ENCODE results near the gene UNC119.
"Not testable (repeated sequence)": the region's sequence is repeated elsewhere in the genome, so short reads cannot be mapped to it uniquely, and the experiment has no call there.

Gene UNC119

DNA sequence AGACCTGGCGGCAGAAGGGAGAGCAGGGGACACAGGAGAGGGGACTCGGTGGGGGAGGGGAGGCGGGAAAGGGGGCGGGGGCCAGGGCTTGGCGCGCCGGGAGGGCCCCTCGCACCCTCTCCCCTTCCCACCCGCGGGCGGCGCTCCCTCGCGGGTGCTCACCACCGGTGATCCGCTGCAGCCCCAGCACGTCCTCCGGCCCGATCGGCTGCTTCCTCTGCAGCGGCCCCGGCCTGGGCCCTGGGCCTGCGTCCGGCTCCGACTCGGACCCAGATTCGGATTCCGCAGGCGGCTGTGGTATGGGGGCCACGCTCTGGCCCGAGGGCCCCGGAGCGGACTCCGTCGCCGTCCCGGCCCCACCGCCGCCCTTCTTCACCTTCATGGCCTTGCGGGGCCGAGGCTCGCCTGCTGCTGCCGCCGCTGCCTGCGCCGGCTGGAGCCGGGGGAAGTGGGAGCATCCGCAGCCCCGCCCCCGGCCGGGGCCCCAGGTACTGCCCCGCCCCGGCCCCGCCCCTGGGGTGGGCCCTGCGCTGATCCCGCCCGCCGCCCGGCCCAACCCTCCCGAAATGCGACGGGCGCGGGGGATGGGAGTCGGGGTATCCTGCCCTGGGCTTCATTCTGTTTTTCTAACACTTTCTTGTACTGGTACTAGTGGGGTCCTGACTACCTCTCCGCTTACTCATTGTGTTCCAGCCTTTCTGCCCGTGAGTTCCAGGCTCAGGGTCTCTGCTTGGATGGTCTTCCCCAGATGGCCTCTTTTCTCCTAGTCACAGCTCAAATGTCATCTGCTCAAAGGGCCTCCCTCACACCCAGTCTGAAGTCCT lies at the start of gene UNC119:
UNC119 (minus strand) TSS at position 449 of the 824 bp plus-strand sequence; CDS start at position 382, 67 bp downstream.
- peak; percentile 79 for DNase-seq (ENCODE audit: low read depth)

GRCh38 chr17:28599311-28600184 lies 47.1 kb upstream of the UNC119 start:
- DNase-seq (ENCODE audit: low read depth), result peak; percentile 97

GRCh38 chr17:28598799-28599310 lies 46.4 kb upstream of the UNC119 start, which contains the start of gene SPAG5:
TSS of gene SPAG5 (minus strand) at chr17:28599025. CDS start at chr17:28598946, 79 bp downstream.
- DNase-seq (ENCODE audit: low read depth), result peak; percentile 95

GRCh38 chr17:28598389-28598788 lies 46.0 kb upstream of the UNC119 start:
- no peak for DNase-seq (ENCODE audit: low read depth)

GRCh38 chr17:28597606-28598383 lies 45.4 kb upstream of the UNC119 start:
- DNase-seq (ENCODE audit: low read depth), result no peak

DNA sequence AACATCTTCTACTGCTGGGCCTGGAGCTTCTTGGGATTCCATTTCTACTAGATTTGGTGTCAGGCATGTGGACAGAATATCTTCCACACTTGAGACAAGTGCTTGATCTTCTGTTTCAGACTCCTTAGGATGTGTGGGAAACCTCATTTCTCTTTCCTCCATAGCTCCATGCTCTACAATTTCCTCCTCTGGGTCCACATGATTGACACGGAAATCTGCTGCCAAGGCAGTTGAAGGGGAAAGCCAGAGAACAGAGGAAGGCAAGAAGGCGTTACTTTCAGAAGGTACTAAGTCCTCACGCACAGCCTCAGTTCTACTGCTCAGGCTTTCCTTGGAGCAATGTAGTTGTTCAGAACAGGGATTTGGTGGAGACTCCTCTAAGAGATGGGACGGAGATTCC lies 39.8 kb upstream of the UNC119 start:
- DNase-seq (ENCODE audit: low read depth), result no peak

DNA sequence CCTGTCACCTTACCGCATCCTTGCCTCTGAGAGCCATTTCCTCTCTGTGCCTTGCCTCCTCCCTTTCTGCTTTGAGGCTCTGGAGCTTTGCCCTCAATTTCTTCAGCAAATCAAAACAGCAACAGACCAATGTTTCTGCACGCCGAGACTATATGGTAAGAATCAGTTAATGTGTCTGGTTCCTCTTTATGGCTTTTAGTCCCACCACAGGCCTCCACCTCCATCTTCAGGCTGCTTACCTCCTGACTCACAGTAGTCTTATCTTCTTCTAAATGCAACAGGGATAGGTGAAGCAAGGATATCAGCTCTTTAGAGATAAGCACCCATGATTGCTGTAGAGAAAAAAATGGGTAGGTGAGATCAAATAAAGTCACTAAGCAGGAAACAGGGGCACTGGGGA lies 33.4 kb upstream of the UNC119 start:
- no peak for DNase-seq (ENCODE audit: low read depth)

DNA sequence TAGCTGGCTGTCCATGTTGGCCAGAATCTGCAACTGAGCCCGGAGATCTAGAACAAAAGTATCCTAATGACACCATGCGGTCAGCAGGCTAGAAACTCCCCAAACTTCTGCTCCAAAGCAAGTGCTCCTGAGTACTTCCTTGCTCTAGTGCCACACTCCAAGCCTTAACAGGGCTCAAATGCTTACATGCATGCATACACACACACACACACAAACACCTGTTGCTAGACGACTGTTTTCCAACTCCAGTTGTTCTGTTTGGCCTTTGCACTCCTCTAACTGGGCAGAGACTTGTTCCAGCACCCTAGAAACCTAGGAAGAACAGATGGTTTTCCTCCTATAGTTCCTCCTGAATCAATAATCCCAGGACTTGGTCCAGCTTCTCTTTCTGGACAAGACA lies 32.0 kb upstream of the UNC119 start:
- no peak for DNase-seq (ENCODE audit: low read depth)

DNA sequence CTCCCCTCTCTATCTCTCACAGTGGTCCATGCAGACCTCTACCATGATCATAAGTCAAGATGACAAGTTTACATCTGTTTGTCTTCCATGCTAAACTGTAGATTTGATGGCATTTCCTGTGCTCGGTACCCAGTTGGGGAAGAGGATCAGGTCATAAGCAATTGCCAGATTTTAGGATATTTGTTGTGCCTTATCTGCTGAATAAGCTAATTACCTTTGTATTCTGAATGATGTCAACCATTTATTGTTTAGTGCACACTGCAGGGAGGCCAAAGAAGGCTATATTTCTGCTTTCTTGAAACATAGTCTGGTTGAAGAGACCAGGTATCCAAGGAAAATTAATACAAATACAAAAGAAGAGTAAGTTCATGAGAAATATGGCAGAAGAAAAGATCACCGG lies 30.1 kb upstream of the UNC119 start:
- DNase-seq (ENCODE audit: low read depth), result no peak

GRCh38 chr17:28580959-28581358 lies 28.5 kb upstream of the UNC119 start:
- DNase-seq (ENCODE audit: low read depth), result no peak

- DNase-seq (ENCODE audit: low read depth), result no peak
Measured at GRCh38 chr17:28579526-28579925, 27.1 kb upstream of the UNC119 start.

GRCh38 chr17:28578246-28579195 lies 26.1 kb upstream of the UNC119 start:
- no peak for DNase-seq (ENCODE audit: low read depth)

DNA sequence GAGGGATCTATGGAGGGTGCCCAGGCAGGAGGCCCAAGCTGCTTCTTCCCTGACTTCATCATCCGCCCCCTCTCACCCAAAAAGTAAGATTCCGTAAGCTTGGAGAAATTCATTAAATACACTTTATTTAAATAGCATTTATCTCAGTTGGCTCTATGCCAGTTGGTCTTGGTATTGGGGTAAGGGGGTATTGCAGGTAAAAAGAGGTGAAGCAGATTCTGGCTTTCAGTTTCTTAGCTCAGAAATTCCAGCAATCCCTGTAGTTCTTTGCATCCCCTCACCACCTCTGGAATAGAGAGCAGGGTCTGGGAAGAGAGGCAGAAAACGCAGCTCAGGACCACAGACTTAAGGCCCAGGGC lies 25.0 kb upstream of the UNC119 start:
- no peak for DNase-seq (ENCODE audit: low read depth)

DNA sequence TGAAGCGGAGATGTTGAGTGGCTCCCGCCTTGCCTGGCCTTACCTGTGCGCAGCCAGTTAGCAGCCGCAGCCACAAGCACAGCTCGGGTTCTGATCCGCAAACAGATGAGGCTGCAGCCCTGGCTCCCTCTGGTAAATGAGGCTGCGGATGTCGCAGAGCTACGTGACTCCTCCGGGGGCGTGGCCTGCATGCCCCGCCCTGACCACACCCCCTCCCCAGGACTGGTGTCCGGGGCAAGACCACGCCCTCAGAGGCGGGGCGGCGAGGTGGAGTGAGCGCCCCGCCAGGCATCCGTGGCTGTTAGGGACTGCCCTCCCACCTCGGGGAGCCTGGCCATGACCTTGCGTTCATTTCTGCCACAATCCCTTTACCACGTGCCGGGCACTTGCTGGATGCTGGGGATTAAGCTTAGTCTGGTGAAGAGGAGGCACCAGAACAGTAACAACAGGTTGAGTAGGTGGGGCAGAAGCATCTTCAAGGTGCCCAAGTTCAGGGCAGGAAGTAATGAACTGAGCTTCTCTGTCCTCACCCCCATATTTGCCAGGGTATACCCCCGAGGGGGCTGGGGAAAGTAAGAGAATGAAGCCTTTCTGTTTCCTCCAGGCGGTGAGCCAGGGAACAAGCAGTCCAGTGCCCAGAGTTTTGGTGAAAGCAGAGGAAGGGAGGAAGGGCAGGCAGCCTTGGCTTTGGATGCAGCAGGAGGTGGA lies 24.5 kb upstream of the UNC119 start, which contains the start of gene ALDOC:
ALDOC (minus strand) TSS at position 138 of the 708 bp plus-strand sequence. CDS start 1,363 bp downstream, outside the sequence.
- peak; percentile 94 for DNase-seq (ENCODE audit: low read depth)

GRCh38 chr17:28576016-28576415 lies 23.6 kb upstream of the UNC119 start:
- not testable (repeated sequence) for DNase-seq (ENCODE audit: low read depth)

DNA sequence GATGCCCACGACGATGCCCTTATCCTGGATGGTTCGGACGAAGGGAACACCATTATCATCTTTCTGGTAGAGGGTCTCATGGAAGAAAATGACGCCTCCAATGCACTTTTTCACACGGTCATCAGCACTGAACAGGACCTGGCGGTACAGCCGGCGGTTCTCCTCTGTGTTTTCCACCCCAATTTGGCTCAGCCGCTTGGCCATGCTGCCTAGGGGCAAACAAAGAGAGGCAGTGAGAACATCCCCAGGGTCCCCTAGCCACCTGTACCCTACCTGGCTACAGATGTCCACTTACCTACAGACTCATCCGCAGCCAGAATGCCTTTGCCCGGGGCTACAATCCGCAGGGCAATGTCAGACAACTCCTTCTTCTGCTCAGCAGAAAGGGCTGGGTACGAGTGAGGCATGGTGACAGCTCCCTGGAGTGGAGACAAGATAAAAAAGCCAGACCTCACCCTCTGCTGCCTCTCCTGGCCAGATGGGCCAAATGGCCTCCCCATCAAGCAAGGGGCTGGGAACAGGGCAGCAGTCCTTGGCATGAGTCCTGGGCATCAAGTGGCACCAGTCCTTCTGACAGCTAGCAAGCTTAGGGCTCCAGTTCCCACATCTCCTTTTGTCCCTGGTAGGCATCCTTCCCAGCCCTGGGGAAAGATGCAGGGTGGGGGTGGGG lies 22.8 kb upstream of the UNC119 start:
- no peak for DNase-seq (ENCODE audit: low read depth)

DNA sequence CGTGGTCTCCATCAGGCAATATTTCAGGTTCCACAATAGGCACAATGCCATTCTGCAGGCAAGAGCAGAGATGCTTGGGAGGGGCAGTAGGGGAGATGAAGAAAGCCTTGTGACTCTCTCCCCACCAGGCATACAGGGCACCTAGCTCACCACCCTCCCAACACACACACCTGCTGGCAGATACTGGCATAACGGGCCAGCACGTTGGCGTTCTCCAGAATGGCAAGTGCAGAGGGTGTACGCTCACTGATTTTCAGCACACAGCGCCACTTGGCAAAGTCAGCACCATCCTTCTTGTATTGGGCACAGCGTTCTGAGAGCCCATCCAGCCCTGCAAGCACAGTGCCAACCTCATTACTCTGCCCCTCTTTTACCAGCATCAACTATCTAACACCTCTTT lies 22.1 kb upstream of the UNC119 start:
- no peak for DNase-seq (ENCODE audit: low read depth)

GRCh38 chr17:28573966-28574480 lies 21.6 kb upstream of the UNC119 start:
- DNase-seq (ENCODE audit: low read depth), result no peak

DNA sequence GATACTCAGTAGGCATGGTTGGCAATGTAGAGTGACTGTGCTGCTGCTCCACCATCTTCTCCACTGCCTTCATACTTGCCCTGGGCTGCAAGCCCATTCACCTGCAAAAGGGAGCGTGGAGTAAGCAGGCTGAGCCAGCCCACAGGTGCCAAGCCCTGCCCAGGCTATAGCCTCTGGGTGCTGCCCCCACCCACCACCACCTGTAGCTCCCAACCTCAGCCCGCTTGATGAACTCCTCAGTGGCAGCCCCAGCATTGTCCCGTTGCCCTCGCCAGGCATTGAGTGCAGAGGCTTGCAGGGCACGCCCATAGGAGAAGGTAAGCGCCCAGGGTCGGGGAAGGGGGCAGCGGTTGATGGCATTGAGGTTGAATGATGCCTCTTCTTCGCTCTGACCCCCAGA lies 21.1 kb upstream of the UNC119 start:
- DNase-seq (ENCODE audit: low read depth), result no peak
